ENCODE results near the gene NDUFAF7.

GRCh38 chr2:37191253-37191652 is 40.2 kb upstream of the NDUFAF7 start:
- TF ChIP-seq CTCF (IDR thresholded peaks at IDR 0.05), result no peak
- no peak for TF ChIP-seq POLR2A (IDR thresholded peaks at IDR 0.05)
